HG03196 (cell line): Measurements from ENCODE around the gene CERKL.
A peak's percentile ranks its signal among the peaks of the same experiment; 100 is the strongest.

ENCODE experiments used
- ATAC-seq: cut with Tn5 transposase; IDR thresholded peaks from one replicate; pipeline ENCODE4 v1.9.1; 2021; ENCODE audit not compliant: unreplicated experiment

The CERKL gene

GRCh38 chr2:181678861-181679543 lies 22.1 kb upstream of the CERKL start:
- no peak for ATAC-seq

GRCh38 chr2:181677912-181678586 lies 21.1 kb upstream of the CERKL start:
- ATAC-seq: no peak

- ATAC-seq: no peak
These were observed 18.3 kb upstream of the CERKL start for GRCh38 chr2:181675254-181675653.

GRCh38 chr2:181674461-181674860 lies 17.6 kb upstream of the CERKL start:
- no peak for ATAC-seq

- ATAC-seq: no peak
These were observed 16.3 kb upstream of the CERKL start for GRCh38 chr2:181673173-181673572.

- peak; percentile 89 for ATAC-seq
These were observed 15.5 kb upstream of the CERKL start for GRCh38 chr2:181672255-181673008.

- ATAC-seq: no peak
These were observed 13.7 kb upstream of the CERKL start for GRCh38 chr2:181670632-181671031.

GRCh38 chr2:181667234-181667633 lies 10.3 kb upstream of the CERKL start:
- ATAC-seq: no peak

- no peak for ATAC-seq
These were observed 5.4 kb upstream of the CERKL start for GRCh38 chr2:181662287-181662686.

GRCh38 chr2:181660181-181660580 lies 3.3 kb upstream of the CERKL start:
- no peak for ATAC-seq

- no peak for ATAC-seq
These were observed 1.5 kb upstream of the CERKL start for GRCh38 chr2:181658444-181658843.

- no peak for ATAC-seq
These were observed 474 bp upstream of the CERKL start for GRCh38 chr2:181657379-181657778.

GRCh38 chr2:181655519-181655918 lies 1.4 kb downstream of the CERKL start:
- ATAC-seq: no peak

GRCh38 chr2:181649436-181649979 lies 7.4 kb downstream of the CERKL start:
- no peak for ATAC-seq

GRCh38 chr2:181648478-181649155 lies 8.3 kb downstream of the CERKL start:
- no peak for ATAC-seq

GRCh38 chr2:181646415-181646987 lies 10.4 kb downstream of the CERKL start:
- no peak for ATAC-seq

- no peak for ATAC-seq
These were observed 13.8 kb downstream of the CERKL start for GRCh38 chr2:181643151-181643550.

- no peak for ATAC-seq
These were observed 14.8 kb downstream of the CERKL start for GRCh38 chr2:181642086-181642485.

GRCh38 chr2:181639686-181640085 lies 17.2 kb downstream of the CERKL start:
- ATAC-seq: no peak

GRCh38 chr2:181632733-181633401 lies 24.0 kb downstream of the CERKL start:
- ATAC-seq: peak; percentile 66
